GM12878 (cell line): Measurements from ENCODE around the gene URAD. TPM values are rescaled to one million over a fixed set of nuclear protein-coding genes. Genes with fewer than 3 reads are reported as not detected.

Experiments used
- ATAC-seq: fragments of 200-7000 bp; cut with Tn5 transposase; 3 replicates; pipeline ENCODE4 v1.9.1; 2020; ENCODE audit warnings: mild to moderate bottlenecking, moderate library complexity
- BruUV-seq: library from RNA; stranded (reverse); fragments of 400-500 nt; replicated peaks from 2 replicates; lab custom pipeline; 2021; lab: Mats Ljungman, UMichigan
- CTCF ChIA-PET: fragments of 300-600 bp; sonication (Branson Sonifier 250); formaldehyde crosslinking; extraction: SDS; loops from one replicate; lab custom pipeline; 2021; ENCODE audit warnings: inconsistent platforms; lab: Yijun Ruan, JAX
- POLR2A ChIA-PET: fragments of 350-600 bp; formaldehyde crosslinking; extraction: SDS; loops from one replicate; lab custom pipeline; 2021; ENCODE audit warnings: inconsistent platforms; lab: Charles Lee
- RAD21 ChIA-PET: fragments of 300-600 bp; sonication (Branson Sonifier 250); formaldehyde crosslinking; loops from one replicate; lab custom pipeline; 2023; ENCODE audit warnings: antibody characterized with exemption; ENCODE audit not compliant: unreplicated experiment; lab: Charles Lee
- SMC1A ChIA-PET: fragments of 300-600 bp; sonication (Branson Sonifier 250); formaldehyde crosslinking; loops from one replicate; lab custom pipeline; 2023; ENCODE audit not compliant: unreplicated experiment, uncharacterized antibody; lab: Charles Lee
- DNase-seq: peaks from one replicate; pipeline ENCODE4 v3.0.0-alpha.2; 2011; ENCODE audit warnings: low read depth, low spot score
- FAIRE-seq: peaks from 3 replicates; lab custom pipeline; 2011; peaks lifted over from hg19 to GRCh38; lab: Jason Lieb, UNC
- H2AFZ ChIP-seq: 2 replicates; pipeline ENCODE4 v1.6.0; 2011; ENCODE audit warnings: low read depth, low read length, control low read depth; ENCODE audit not compliant: control insufficient read depth
- H3K27ac ChIP-seq: 2 replicates; pipeline ENCODE4 v1.5.1; 2011; ENCODE audit warnings: control low read depth; ENCODE audit not compliant: control insufficient read depth, insufficient read depth
- H3K27me3 ChIP-seq, 2 experiments: replicated peaks in 1 of 2; 2 replicates each; pipeline versions ENCODE4 v1.6.0 to v1.6.1; 2011; ENCODE audit warnings: low read length in 1 of 2; ENCODE audit not compliant: control insufficient read depth in 2 of 2, insufficient read depth in 2 of 2
- H3K36me3 ChIP-seq, 2 experiments: 2 replicates each; pipeline ENCODE4 v1.5.1; 2011; ENCODE audit warnings: low read length in 1 of 2; ENCODE audit not compliant: control insufficient read depth in 2 of 2, insufficient read depth in 2 of 2
- H3K4me1 ChIP-seq: 2 replicates; pipeline ENCODE4 v1.6.1; 2011; ENCODE audit warnings: mild to moderate bottlenecking, low read length, moderate library complexity, mixed read lengths; ENCODE audit not compliant: control insufficient read depth, insufficient read depth
- H3K4me2 ChIP-seq: 2 replicates; pipeline ENCODE4 v1.6.0; 2011; ENCODE audit warnings: control low read depth; ENCODE audit not compliant: control insufficient read depth, insufficient read depth
- H3K4me3 ChIP-seq: fragments of 200-600 bp; sonication (generic); 2 replicates; pipeline ENCODE4 v1.5.1; 2016
- H3K79me2 ChIP-seq: 2 replicates; pipeline ENCODE4 v1.6.0; 2011; ENCODE audit warnings: low read length; ENCODE audit not compliant: control insufficient read depth, insufficient read depth
- H3K9ac ChIP-seq: 2 replicates; pipeline ENCODE4 v1.8.0; 2011; ENCODE audit warnings: low read length, control low read depth, mixed read lengths; ENCODE audit not compliant: control insufficient read depth, insufficient read depth
- H3K9me3 ChIP-seq: replicated peaks from 3 replicates; pipeline ENCODE4 v1.5.1; 2011; ENCODE audit warnings: mild to moderate bottlenecking, low read length; ENCODE audit not compliant: control insufficient read depth, insufficient read depth
- H4K20me1 ChIP-seq: 2 replicates; pipeline ENCODE4 v1.6.0; 2011; ENCODE audit not compliant: control insufficient read depth, insufficient read depth
- BHLHE40 ChIP-seq, 2 experiments: fragments of 450-650 bp in 1 of 2; IDR thresholded peaks; 2 replicates each; pipeline ENCODE4 v1.6.1; 2011 to 2017; ENCODE audit warnings: low read depth in 2 of 2, borderline replicate concordance in 1 of 2, improper control_type of control experiment in 1 of 2, low read length in 1 of 2, mild to moderate bottlenecking in 1 of 2
- CREM ChIP-seq: IDR thresholded peaks from 2 replicates; pipeline ENCODE4 v1.6.1; 2014; ENCODE audit warnings: antibody characterized with exemption, low read depth
- ELK1 ChIP-seq: IDR thresholded peaks from 2 replicates; pipeline ENCODE4 v1.6.1; 2012; ENCODE audit warnings: low read depth, low read length, improper control_type of control experiment
- FOS ChIP-seq: IDR thresholded peaks from 3 replicates; pipeline ENCODE4 v1.6.1; 2011; ENCODE audit warnings: borderline replicate concordance; ENCODE audit not compliant: insufficient read length; ENCODE audit errors: extremely low read depth
- IRF5 ChIP-seq: fragments of 450-650 bp; IDR thresholded peaks from 2 replicates; pipeline ENCODE4 v1.6.1; 2017; ENCODE audit warnings: borderline replicate concordance
- KDM1A ChIP-seq: fragments of 200-600 bp; sonication (generic); IDR thresholded peaks from 2 replicates; pipeline ENCODE4 v1.6.1; 2016; ENCODE audit warnings: borderline replicate concordance
- LARP7 ChIP-seq: fragments of 450-650 bp; IDR thresholded peaks from 2 replicates; pipeline ENCODE4 v1.6.1; 2017; ENCODE audit warnings: mild to moderate bottlenecking
- NFYA ChIP-seq: IDR thresholded peaks from 2 replicates; pipeline ENCODE4 v1.6.1; 2011; ENCODE audit warnings: low read depth, mild to moderate bottlenecking, low read length, improper control_type of control experiment, borderline replicate concordance
- NRF1 ChIP-seq: conservative IDR thresholded peaks from 2 replicates; pipeline ENCODE4 v1.6.1; 2011; ENCODE audit warnings: mild to moderate bottlenecking, low read depth, low read length, improper control_type of control experiment
- SREBF2 ChIP-seq: IDR thresholded peaks from 2 replicates; pipeline ENCODE4 v1.6.1; 2012; ENCODE audit warnings: mild to moderate bottlenecking, low read length
- SRF ChIP-seq, 2 experiments: IDR thresholded peaks; 2 replicates each; pipeline ENCODE4 v1.6.1; 2011; ENCODE audit warnings: low read depth in 2 of 2, low read length in 2 of 2, mild to moderate bottlenecking in 1 of 2, moderate library complexity in 1 of 2
- WRNIP1 ChIP-seq: IDR thresholded peaks from 2 replicates; pipeline ENCODE4 v1.6.1; 2011; ENCODE audit warnings: low read depth, low read length, improper control_type of control experiment, borderline replicate concordance
- ZNF217 ChIP-seq: fragments of 450-650 bp; IDR thresholded peaks from 2 replicates; pipeline ENCODE4 v1.6.1; 2017; ENCODE audit warnings: antibody characterized with exemption, mild to moderate bottlenecking
- ZNF274 ChIP-seq: IDR thresholded peaks from one replicate; pipeline ENCODE4 v1.8.0; 2011; ENCODE audit not compliant: insufficient read length, insufficient read depth
- ZNF384 ChIP-seq: IDR thresholded peaks from 2 replicates; pipeline ENCODE4 v1.6.1; 2012; ENCODE audit warnings: low read depth, mild to moderate bottlenecking, low read length, improper control_type of control experiment, borderline replicate concordance
- WGBS: methylation state at CpG from one replicate; pipeline ENCODE4 v1.1.6; 2016; ENCODE audit warnings: low lambda C conversion rate; ENCODE audit not compliant: insufficient replicate concordance, insufficient coverage; ENCODE audit errors: missing lambda C conversion rate; 5-methylcytosine and 5-hydroxymethylcytosine counted together
- in situ Hi-C: fragments of 300-500 bp; cut with MboI; formaldehyde crosslinking; loops from 9 replicates; pipeline ENCODE4 v1.14.3; 2018; ENCODE audit warnings: mixed read lengths
- intact Hi-C: fragments of 100-400 bp; cut with micrococcal nuclease; formaldehyde crosslinking; loops from one replicate; pipeline ENCODE4 v1.14.2; 2022; ENCODE audit not compliant: unreplicated experiment
- polyA plus RNA-seq, 11 experiments: library from polyadenylated mRNA; depleted of rRNA in 4 of 11; unstranded in 6 of 11; stranded (reverse) in 5 of 11; fragments of >200 nt; fragmentation: Nextera tagmentation in 4 of 11; fragmentation: Illumina TruSeq in 1 of 11; extraction: Ambion mirVana in 4 of 11; extraction: Trizol in 1 of 11; gene quantifications; 1 replicate in 1 of 11; 2 replicates in 10 of 11; pipeline versions ENCODE4 v1.2.1 to v1.2.3, GENCODE V29; 2011 to 2016; ENCODE audit warnings: inconsistent platforms in 2 of 11, missing spikeins in 2 of 11, low read depth in 1 of 11
- total RNA-seq, 4 experiments: library from RNA; depleted of rRNA in 3 of 4; stranded (reverse); fragments of >200 nt in 3 of 4; fragmentation: Illumina TruSeq in 1 of 4; extraction: Trizol in 1 of 4; gene quantifications; 2 replicates each; pipeline versions ENCODE4 v1.2.1 to v1.2.3, GENCODE V29; 2013 to 2021

Gene URAD
- total and polyA plus RNA-seq, 10 of the 15 experiments (the other 5 are each of a cell fraction or from before 2014, with no cell fraction given) = not detected

GRCh38 chr13:27933118-27933517, 55.4 kb downstream of the URAD start:
- CTCF ChIA-PET = interaction anchor here (0.6 to 2.1 kb wide), 7 partner anchors 14 to 413 kb away, joined by 3 to 8 read pairs (median 4); no protein-coding TSS in a partner anchor
- Histone ChIP-seq H3K27me3 (peaks cover 13% of the 10 kb centered on the region in 2 experiments), H3K4me2 (no peak overlapping the region), H3K79me2 (no peaks in the 10 kb centered on the region)
- intact Hi-C loops = no loop called here
- RAD21 ChIA-PET = no interaction called here
- ATAC-seq = no peak; the same call in 2 of the 3 replicates
- in situ Hi-C loops = no loop called here
- TF ChIP-seq IRF5 (no peak), BHLHE40 (IDR thresholded peaks at IDR 0.05; ENCODE audit: borderline replicate concordance in 1 of 2, low read depth in 2 of 2, low read length in 1 of 2) (no peak), FOS (no peak), ZNF384 (no peak), CREM (no peak)
- TF ChIP-seq, all 136 proteins: peak for 0
- no peak overlapping the region for H2AFZ ChIP-seq
- ChIA-PET POLR2A (no interaction called here), SMC1A (interaction anchor here (0.8 kb wide), 1 partner anchor 20 kb away, joined by 4 read pairs; no protein-coding TSS in a partner anchor)
- no peaks in the 10 kb centered on the region; the same call in 2 of the 3 replicates for H3K9me3 ChIP-seq
- FAIRE-seq (no peak), DNase-seq (no peak)
- no peaks in the 10 kb centered on the region for H3K4me1 ChIP-seq
- H4K20me1 ChIP-seq = no peaks in the 10 kb centered on the region
- H3K27ac ChIP-seq = no peak overlapping the region
- BruUV-seq = no TSS peak
- no peak overlapping the region for H3K4me3 ChIP-seq
- 0% methylated on average over 1 of the region's 1 CpG for WGBS
- H3K36me3 ChIP-seq = no peaks in the 10 kb centered on the region
- H3K9ac ChIP-seq = no peak overlapping the region

- Histone ChIP-seq H4K20me1 (no peaks in the 10 kb centered on the region), H2AFZ (no peak overlapping the region), H3K9ac (no peak overlapping the region), H3K36me3 (no peaks in the 10 kb centered on the region), H3K4me1 (no peaks in the 10 kb centered on the region), H3K27me3 (peaks cover 19 to 32% of the 10 kb centered on the region in 2 experiments), H3K4me3 (no peak overlapping the region), H3K4me2 (no peak overlapping the region), H3K9me3 (no peaks in the 10 kb centered on the region; the same call in 2 of the 3 replicates), H3K79me2 (no peaks in the 10 kb centered on the region), H3K27ac (no peak overlapping the region)
- RAD21 ChIA-PET = no interaction called here
- in situ Hi-C loops = no loop called here
- no TSS peak for BruUV-seq
- no peak for DNase-seq
- ATAC-seq = no peak
- no peak for FAIRE-seq
- POLR2A ChIA-PET = no interaction called here
- SMC1A ChIA-PET = interaction anchor here (1.8 kb wide), 1 partner anchor 12 kb away, joined by 8 read pairs; no protein-coding TSS in a partner anchor
- CTCF ChIA-PET = interaction anchor here (1.4 to 2.3 kb wide), 4 partner anchors 24 to 100 kb away, joined by 4 to 7 read pairs (median 6); no protein-coding TSS in a partner anchor
- intact Hi-C loops = no loop called here
- no peak for TF ChIP-seq NRF1
- TF ChIP-seq SRF (IDR thresholded peaks at IDR 0.05; ENCODE audit: low read depth in 2 of 2, low read length in 2 of 2) = no peak
- no peak for TF ChIP-seq ELK1
- no peak for TF ChIP-seq SREBF2
- no peak for TF ChIP-seq ZNF217
- TF ChIP-seq FOS = no peak
- TF ChIP-seq ZNF274 = no peak
- no peak for TF ChIP-seq LARP7
- no peak for TF ChIP-seq WRNIP1
- TF ChIP-seq KDM1A = no peak
- no peak for TF ChIP-seq NFYA
Measured at GRCh38 chr13:27929868-27930267, 58.6 kb downstream of the URAD start.
